GM12873 (cell line): Measurements from ENCODE around the gene GRIK3.

Source experiments
- CTCF ChIP-seq: IDR thresholded peaks from 2 replicates; pipeline ENCODE4 v1.5.1; 2012; ENCODE audit warnings: low read depth, mild to moderate bottlenecking, moderate library complexity, low read length, control low read depth; ENCODE audit not compliant: insufficient read depth; ENCODE audit errors: missing control alignments

The GRIK3 gene

DNA sequence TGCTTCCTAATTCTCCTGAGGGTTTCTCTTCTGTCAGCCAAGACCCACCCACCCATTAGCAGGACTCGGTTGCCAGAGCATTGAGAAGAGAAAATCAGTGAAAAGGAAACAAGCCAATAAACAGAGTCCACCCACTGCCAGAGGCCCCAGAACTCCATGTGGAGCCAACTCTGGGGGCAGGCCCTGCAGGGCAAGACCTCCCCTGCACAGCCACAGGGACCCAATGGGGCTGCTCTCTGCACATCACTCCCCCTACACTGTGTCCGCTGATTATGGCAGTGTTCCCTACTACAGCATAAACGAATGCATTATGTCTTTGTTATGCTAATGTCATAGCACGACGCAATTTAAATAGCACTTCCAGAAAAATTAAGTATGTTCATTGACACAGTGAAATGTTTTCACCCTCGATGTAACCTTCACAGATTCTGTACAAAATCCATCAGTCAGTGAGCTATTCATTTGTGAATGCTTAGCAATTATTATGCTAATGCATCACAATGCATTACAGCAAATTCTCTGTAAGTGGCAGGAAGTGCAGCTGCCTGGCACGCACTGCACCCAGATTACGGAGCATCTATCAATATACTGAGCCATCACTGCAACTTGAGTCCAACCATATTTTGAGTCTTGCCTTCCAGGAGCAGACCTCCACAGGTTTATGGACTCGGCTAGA is 56.4 kb downstream of the GRIK3 start:
- no peak for TF ChIP-seq CTCF

DNA sequence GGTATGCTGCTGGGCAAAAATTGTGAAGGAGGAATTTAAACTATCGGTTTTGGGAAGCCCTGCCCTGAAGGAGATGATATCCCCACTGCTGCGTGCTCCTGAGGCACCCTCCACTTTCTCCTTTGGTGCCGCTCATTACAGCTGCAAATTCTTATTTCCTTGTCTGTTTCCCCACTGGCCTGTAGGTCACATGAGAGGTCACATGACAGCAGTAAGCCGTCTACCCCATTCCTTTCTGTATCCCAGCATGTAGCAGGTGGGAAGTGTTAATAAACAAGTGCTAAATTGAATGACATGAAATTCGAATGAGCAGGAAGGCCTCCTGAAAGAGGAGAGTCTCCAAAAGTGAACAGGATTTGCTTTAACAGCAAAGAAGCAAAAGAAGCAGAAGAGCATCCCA is 58.7 kb downstream of the GRIK3 start:
- TF ChIP-seq CTCF = no peak

DNA sequence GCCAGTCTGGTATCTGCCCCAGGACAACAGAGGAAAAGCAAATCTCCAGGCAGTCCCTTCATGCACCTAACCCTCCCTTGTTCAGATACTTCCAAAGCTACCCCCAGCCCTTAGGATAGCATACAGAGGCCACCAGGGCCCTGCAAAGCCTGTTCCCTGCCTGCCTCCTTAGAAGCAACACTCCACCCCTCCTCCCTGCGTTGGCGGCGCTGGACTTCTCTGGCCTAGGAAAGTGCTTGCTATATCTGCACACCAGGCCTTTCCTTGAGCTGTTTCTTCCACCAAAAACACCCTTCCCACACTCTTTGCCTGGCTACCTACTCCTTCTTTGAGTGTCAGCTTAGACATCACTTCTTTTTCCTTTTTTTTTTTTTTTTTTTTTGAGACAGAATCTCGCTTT is 61.3 kb downstream of the GRIK3 start:
- TF ChIP-seq CTCF = no peak

DNA sequence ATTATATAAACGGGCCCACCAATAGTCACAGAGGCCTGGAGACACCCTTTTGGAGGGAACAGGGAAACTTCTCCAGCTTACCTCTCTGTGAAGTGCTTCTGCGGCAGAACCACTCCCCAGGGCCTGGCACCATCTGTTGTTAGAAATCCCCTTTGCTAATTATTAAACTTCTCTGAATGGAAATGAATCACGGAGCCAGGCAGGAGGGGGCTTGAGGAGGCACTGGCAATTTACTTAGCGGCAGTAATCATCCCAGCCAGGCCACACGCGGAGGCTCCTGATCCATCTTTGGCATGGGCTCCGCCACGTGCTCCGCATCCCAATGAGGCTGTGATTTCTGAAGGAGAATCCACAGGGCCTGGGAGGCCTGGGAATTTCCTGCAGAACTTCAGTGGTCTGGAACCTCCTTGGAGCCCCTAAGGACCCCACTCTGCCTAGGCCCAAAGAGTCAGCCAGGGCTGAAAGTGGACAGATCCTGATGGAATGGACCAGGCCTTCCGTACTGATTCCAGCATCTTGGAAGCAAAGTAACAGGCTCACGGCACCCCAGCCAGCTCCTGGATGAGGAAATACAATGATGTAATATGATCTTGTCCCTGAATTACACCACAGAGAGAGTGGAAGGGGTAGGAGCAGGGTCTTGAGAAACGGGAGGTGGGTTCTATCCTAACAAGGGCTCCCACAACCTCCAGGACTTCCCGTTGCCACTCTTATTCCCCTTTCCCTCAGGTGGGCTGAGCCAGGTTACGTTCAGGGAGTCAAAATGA is 62.3 kb downstream of the GRIK3 start:
- TF ChIP-seq CTCF = no peak

DNA sequence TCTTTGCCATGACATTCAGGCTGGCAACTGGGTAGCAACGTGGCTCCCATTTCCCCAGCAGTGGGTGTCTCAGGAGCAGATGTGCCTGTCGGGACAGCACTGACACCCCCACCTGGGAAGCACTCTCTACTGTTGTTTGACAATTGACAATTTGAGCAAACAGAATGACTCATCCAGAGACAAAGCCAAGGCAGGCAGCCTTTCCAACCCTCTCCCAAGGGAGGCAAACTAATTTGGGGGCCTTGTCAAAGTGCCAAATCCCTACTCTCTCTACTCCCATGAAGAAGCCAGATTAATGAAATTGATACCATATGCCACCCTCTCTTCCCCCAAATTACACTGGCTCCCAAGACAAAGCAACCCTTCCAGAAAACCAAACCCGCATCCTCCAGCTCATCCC is 65.6 kb downstream of the GRIK3 start:
- no peak for TF ChIP-seq CTCF

GRCh38 chr1:36966242-36966641 is 68.1 kb downstream of the GRIK3 start:
- no peak for TF ChIP-seq CTCF

DNA sequence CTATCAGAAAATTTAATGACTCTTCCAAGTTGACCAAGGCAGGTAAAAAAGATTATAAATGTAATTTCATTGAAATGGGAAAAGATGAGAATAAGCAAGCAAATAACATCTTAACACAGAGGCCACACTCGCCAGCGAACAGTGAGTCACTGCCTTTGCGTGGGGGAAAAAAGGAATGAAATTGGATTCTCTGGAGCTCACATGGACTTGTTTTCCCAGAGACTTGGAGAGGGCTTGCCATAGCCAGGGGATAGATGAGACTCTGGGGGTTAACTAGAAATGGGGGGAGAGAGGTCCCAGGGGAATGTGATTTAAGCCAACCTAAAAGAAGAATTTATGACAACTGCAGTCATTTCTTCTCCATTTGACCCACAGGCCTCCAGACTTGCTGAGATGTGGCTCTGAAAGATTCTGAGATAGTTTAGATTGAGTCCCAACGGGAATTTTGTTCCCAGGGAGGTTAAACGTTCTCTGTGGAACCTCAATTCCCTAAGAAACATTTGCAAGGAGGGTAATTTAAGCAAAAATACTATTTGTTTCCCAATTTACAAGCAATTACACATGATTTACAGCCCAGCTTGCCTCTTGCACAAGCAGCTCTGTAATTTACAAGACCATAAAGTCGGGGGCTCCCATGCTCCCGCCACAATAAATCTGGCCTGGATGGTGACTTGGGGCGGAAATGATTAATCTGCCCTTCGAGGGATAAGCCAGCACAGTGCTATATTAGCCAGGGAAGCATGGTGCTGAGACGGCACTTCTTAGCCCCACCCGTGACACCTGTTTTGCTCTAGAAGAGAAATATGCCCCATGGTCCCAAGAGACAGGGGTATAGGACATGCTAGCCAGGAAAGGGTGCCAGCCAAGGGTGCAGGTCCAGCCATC is 68.8 kb downstream of the GRIK3 start:
- TF ChIP-seq CTCF = no peak
